Ectodermal cell (in vitro differentiated cells): ENCODE data around the gene NHEJ1. TPM values are rescaled to one million over a fixed set of nuclear protein-coding genes. Genes with fewer than 3 reads are reported as not detected.

Experiments
- H3K27ac ChIP-seq: 2 replicates; pipeline ENCODE4 v1.7.0; 2013; ENCODE audit warnings: mild to moderate bottlenecking, low read depth, low read length; ENCODE audit not compliant: insufficient read depth, poor library complexity, severe bottlenecking
- H3K27me3 ChIP-seq: 2 replicates; pipeline ENCODE4 v1.7.0; 2013; ENCODE audit warnings: mild to moderate bottlenecking, low read length; ENCODE audit not compliant: insufficient read depth, control insufficient read depth, poor library complexity, severe bottlenecking
- H3K36me3 ChIP-seq: one replicate; pipeline ENCODE4 v1.7.0; 2013; ENCODE audit warnings: low read length; ENCODE audit not compliant: control insufficient read depth, insufficient read depth
- H3K4me1 ChIP-seq: one replicate; pipeline ENCODE4 v1.7.0; 2013; ENCODE audit warnings: low read length; ENCODE audit not compliant: control insufficient read depth, insufficient read depth
- H3K4me3 ChIP-seq: 2 replicates; pipeline ENCODE4 v1.7.0; 2013; ENCODE audit warnings: low read depth, low read length, control low read depth; ENCODE audit not compliant: insufficient read depth
- H3K9me3 ChIP-seq: 2 replicates; pipeline ENCODE4 v1.7.0; 2013; ENCODE audit warnings: mild to moderate bottlenecking, low read length, moderate library complexity; ENCODE audit not compliant: control insufficient read depth
- WGBS, 2 experiments: methylation state at CpG; one replicate each; pipeline ENCODE4 v1.1.7; 2013; ENCODE audit warnings: missing lambda C conversion rate in 2 of 2; 5-methylcytosine and 5-hydroxymethylcytosine counted together
- polyA plus RNA-seq, 4 experiments: library from polyadenylated mRNA; stranded (reverse); fragments of 50-300 nt; gene quantifications; one replicate each; pipeline ENCODE4 v1.2.3, GENCODE V29; 2013

The NHEJ1 gene
- 33.1 TPM for polyA plus RNA-seq (2013, experiment 1 of 4)
- 30.5 TPM for polyA plus RNA-seq (2013, experiment 2 of 4)
- 22.4 TPM for polyA plus RNA-seq (2013, experiment 3 of 4)
- 28.5 TPM for polyA plus RNA-seq (2013, experiment 4 of 4)

DNA sequence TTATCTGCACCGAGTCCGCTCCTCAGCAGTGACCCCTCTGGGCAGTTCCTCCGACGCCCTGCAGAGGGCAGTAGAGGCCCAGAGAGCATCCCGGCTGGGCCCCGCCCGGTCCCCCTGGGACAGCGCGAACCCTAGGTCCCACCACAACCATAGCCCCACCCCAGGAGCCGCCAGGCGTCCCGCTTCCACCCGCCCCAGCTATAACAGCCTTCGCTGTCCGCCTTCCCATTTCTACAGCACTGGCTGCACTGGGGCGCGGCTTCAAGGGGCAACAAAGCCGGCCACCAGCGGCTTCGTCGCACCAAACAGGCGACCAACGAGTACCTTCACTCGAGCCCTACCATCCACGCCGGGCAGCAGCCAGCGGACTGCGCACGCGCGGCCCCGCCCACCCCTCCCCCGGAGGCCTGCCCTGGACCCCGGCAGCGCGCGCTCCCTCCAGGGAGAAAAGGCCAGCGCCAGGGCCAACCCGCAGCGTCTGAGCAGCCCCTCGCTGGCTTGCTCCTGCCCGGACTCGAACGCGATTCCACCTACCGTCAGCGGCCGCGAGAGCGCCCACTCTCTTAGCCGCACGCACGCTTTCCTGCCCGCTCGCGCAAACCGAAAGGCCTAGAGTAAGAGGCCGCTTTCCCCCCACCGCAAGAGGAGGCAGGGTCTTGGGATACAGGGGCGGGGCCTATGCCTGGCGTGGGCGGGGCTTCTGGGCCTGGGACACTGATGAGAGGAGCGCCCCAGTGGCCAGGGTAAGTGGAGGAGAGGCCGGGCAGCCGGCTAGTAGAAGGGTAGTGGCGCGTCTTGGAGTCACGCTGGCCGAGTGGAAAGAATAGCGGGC lies at the start of gene NHEJ1:
Gene NHEJ1 (minus strand): TSS at position 630 of the 832 bp plus-strand sequence. CDS start 2,453 bp downstream, outside the sequence.
- peak within 1 kb of the TSS; percentile 66 for H3K4me3 ChIP-seq
- H3K36me3 ChIP-seq = no peaks in the 10 kb centered on the region
- 0 to 1% methylated on average over 70 of the region's 70 CpGs for WGBS, 2 experiments
- H3K4me1 ChIP-seq = no peaks in the 10 kb centered on the region
- no peaks in the 10 kb centered on the region for H3K9me3 ChIP-seq
- H3K27ac ChIP-seq = peak within 1 kb of the TSS; percentile 86
- peaks cover 7% of the 10 kb centered on the region for H3K27me3 ChIP-seq

DNA sequence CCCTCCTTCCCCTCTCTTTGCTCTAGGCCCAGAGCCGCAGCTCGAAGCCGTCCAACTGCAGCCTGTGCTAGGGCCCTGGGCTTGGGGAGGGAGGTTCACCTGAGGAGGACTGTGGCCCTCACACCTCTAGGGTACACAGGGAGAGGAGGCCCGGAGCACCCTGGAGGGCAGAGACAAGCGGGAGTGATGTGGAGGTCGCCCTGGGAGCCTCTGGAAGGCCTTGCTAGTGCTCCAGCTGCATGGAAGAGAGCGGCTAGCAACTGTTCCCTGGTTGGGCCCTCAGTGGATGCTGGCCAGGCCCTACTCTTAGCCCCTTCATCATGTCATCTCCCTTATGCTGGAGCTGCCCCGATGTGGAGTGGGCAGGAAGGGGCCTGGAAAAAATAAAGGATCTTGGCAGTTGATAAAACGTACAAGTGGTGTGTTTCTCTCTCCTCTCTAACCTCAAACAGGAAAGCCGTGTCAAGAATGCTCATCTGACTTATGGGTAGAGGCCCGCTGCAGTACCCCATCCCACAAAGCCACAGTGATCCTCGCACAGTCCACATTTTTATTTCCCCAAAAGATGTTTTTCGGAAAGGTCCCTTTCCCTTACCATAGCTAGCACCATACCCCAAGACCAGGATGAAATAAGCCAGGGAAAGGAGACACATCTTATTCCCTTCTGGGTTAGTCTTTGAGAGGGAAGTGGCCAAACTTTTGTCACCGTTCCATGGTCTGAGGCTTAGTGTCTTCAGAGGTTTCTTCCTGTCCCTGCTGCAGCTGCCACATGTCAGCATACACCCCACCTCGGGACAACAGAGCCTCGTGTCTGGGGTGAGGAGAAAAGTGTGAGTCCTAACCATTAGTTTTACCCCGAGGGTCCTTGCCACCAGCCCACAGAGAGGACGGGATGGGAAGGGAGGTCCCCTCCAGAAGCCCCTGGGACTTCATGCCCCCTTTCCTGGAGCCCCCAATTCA lies 48.9 kb upstream of the NHEJ1 start:
- H3K27me3 ChIP-seq = no peaks in the 10 kb centered on the region
- no peaks in the 10 kb centered on the region for H3K9me3 ChIP-seq
- H3K36me3 ChIP-seq = peaks cover 4% of the 10 kb centered on the region
- WGBS, 2 experiments = 91 to 95% methylated on average over 18 of the region's 18 CpGs
- H3K4me3 ChIP-seq = no peak overlapping the region
- H3K4me1 ChIP-seq = no peaks in the 10 kb centered on the region
- no peak overlapping the region for H3K27ac ChIP-seq

GRCh38 chr2:219207884-219208740 lies 47.5 kb upstream of the NHEJ1 start:
- H3K4me3 ChIP-seq = peak overlapping the region; percentile 67
- H3K36me3 ChIP-seq = peaks cover 4% of the 10 kb centered on the region
- no peaks in the 10 kb centered on the region for H3K4me1 ChIP-seq
- 93 to 94% methylated on average over 17 of the region's 17 CpGs for WGBS, 2 experiments
- no peaks in the 10 kb centered on the region for H3K9me3 ChIP-seq
- no peaks in the 10 kb centered on the region for H3K27me3 ChIP-seq
- H3K27ac ChIP-seq = no peak overlapping the region

DNA sequence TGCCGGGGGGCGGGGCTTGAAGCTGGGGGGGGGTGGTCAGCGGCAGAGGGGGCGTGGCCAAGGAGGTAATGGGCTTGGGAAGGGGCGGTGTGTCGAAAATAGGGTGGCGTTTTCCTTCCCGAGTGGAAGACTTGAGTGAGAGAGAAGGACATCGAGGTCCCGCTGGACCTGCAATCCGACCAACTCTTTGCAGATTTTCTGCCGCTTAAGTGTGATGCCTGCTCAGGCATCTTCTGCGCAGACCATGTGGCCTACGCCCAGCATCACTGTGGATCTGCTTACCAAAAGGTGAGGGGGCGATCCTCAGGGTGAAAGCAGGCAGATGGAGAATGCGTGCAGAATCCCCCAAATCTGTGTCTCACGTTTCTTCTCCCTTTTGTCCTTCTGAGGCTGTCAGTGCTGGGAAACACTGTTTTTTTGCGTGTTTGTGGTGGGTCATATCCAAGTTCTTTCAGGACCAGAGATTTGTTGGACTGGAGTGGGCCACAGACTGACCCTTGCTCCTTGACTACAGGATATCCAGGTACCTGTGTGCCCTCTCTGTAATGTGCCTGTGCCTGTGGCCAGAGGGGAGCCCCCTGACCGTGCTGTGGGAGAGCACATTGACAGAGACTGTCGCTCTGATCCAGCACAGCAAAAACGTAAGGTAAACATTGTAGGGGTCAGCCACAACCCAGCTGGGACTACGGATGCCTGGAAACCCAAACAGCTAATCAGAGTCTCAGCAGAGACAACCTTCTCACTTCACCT lies 46.7 kb upstream of the NHEJ1 start:
- no peak overlapping the region for H3K27ac ChIP-seq
- WGBS, 2 experiments = 30% methylated on average over 22 of the region's 22 CpGs
- H3K4me3 ChIP-seq = peak overlapping the region; percentile 67
- H3K27me3 ChIP-seq = no peaks in the 10 kb centered on the region
- peaks cover 4% of the 10 kb centered on the region for H3K36me3 ChIP-seq
- no peaks in the 10 kb centered on the region for H3K4me1 ChIP-seq
- no peaks in the 10 kb centered on the region for H3K9me3 ChIP-seq

DNA sequence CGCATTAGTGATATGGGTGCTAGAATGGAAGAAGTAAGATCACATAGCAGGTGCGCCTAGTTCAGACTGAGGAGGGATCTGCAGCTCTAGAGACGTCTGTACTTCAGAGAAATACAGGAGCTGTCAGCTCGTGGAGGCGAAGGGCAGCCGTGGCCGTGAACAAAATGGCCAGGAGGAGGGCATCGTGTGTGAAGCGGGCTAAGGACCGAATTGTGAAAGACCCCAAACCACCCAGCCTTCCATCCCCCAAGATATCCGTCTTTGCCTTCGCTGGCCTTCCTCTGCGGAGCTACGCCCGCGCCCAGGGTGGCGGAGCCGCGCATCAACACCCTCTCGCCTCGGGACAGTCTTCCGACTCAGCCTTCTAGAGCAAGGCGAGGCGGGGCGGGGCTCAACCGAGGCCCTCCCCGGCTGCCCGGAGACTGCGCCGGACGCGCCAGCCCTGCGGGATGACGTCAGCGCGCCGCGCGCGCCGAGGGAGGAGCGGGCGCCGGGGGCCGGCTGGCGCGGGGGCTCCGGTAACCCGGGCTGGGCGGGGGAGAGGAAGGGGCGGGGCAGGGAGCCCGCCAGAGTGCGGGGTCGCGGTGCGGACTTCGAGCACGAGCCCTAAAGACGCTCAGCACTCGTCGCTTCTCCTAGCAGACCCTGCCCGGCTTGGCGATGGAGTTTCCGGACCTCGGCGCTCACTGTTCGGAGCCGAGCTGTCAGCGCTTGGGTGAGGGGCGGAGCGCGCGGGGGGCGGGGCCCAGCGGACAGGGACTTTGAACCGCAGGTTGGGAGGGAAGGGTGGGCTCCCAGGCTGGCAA lies 45.9 kb upstream of the NHEJ1 start, which contains the start of gene ZFAND2B:
Gene ZFAND2B (plus strand): TSS at position 455 of the 806 bp plus-strand sequence. CDS start 206 bp downstream, at position 661.
- 1% methylated on average over 76 of the region's 76 CpGs for WGBS, 2 experiments
- H3K4me1 ChIP-seq = no peaks in the 10 kb centered on the region
- peaks cover 4% of the 10 kb centered on the region for H3K36me3 ChIP-seq
- H3K4me3 ChIP-seq = peak within 1 kb of the TSS; percentile 67
- H3K27ac ChIP-seq = peak within 1 kb of the TSS; percentile 87
- H3K9me3 ChIP-seq = no peaks in the 10 kb centered on the region
- no peaks in the 10 kb centered on the region for H3K27me3 ChIP-seq

- 37 to 38% methylated on average over 6 to 7 of the region's 7 CpGs for WGBS, 2 experiments
These were observed 45.3 kb upstream of the NHEJ1 start for GRCh38 chr2:219205981-219206327.

DNA sequence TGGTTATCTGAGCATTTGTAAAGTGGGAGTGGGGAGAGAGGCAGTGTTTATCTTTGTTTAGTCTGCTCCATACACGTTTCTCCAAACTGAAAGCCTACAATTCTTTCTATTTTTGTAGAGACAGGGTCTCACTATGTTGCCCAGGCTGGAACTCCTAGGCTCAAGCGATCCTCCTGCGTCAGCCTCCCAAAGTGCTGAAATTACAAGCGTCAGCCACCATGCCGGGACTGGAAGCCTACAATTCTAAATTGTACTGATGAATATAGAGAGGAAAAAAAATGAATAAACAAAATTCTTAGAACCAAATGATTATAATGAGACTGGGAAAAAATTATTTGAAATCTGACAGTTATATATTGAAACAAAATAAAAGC lies 44.5 kb upstream of the NHEJ1 start:
- WGBS, 2 experiments = 80 to 93% methylated on average over 5 of the region's 5 CpGs
- no peaks in the 10 kb centered on the region for H3K27me3 ChIP-seq
- H3K4me3 ChIP-seq = no peak overlapping the region
- H3K4me1 ChIP-seq = no peaks in the 10 kb centered on the region
- no peak overlapping the region for H3K27ac ChIP-seq
- H3K9me3 ChIP-seq = no peaks in the 10 kb centered on the region
- peaks cover 4% of the 10 kb centered on the region for H3K36me3 ChIP-seq

More at GRCh38 chr2:219205981-219206327, 45.3 kb upstream of the NHEJ1 start:
- peaks cover 4% of the 10 kb centered on the region for H3K36me3 ChIP-seq
- no peaks in the 10 kb centered on the region for H3K9me3 ChIP-seq
- H3K27ac ChIP-seq = peak overlapping the region; percentile 87
- H3K27me3 ChIP-seq = no peaks in the 10 kb centered on the region
- H3K4me3 ChIP-seq = peak overlapping the region; percentile 67
- no peaks in the 10 kb centered on the region for H3K4me1 ChIP-seq

DNA sequence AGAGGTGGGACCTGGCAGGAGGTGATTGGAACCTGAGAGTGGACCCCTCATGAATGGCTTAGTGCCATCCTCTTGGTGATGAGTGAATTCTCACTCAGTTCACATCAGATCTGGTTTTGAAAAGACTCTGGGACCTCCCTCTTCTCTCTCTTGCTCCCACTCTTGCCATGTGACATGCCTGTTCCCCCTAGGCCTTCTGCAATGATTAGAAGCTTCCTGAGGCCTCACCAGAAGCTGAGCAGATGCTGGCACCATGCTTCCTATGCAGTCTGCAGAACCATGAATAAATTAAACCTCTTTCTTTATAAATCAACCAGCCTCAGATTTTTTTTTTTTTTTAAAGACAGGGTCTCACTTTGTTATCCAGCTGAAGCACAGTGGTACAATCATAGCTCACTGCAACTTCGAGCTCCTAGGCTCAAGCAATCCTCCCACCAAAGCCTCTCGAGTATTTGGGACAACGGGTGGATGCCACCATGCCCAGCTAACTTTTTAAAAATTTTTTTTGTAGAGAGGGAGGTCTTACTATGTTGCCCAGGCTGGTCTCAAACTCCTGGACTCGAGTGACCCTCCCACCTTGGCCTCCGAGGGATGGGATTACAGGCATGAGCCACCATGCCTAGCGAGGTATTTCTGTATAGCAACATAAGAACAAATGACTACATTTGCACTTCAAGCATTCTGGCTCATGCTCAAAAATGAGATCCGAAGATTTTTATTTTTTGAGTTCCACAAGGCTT lies 44.0 kb upstream of the NHEJ1 start:
- peaks cover 4% of the 10 kb centered on the region for H3K36me3 ChIP-seq
- no peak overlapping the region for H3K27ac ChIP-seq
- H3K27me3 ChIP-seq = no peaks in the 10 kb centered on the region
- 92 to 93% methylated on average over 7 of the region's 7 CpGs for WGBS, 2 experiments
- no peak overlapping the region for H3K4me3 ChIP-seq
- no peaks in the 10 kb centered on the region for H3K9me3 ChIP-seq
- no peaks in the 10 kb centered on the region for H3K4me1 ChIP-seq
